ENCODE measurements around the gene ATN1.
A peak's percentile ranks its signal among the peaks of the same experiment; 100 is the strongest.

ATN1 gene

DNA sequence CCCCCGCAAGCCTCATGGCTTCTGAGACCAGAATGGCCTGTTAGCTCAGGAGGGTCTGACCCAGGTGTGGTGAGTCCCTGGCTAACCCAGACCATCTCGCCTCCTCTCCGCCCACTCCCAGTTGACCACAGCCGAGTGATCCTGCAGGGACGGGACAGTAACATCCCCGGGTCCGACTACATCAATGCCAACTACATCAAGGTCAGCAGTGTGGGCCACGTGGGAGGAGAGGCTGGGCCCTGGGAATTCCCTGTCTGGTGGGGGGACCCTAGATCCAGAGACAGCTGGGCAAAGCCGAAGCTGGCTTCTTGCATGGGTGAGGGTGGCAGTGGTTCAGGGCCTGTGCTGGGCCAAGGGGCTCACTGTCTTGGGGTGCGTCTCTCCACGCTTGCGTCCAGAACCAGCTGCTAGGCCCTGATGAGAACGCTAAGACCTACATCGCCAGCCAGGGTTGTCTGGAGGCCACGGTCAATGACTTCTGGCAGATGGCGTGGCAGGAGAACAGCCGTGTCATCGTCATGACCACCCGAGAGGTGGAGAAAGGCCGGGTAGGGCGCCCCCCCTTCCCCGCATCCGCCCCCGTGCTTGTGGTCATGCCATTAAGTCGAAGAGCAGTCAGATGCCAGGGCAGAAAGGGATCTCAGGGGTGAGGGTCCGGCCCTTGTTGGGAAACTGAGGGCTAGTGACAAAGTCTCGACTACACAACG lies 28.4 kb downstream of the ATN1 start:
- TF ChIP-seq, protein P1, sequence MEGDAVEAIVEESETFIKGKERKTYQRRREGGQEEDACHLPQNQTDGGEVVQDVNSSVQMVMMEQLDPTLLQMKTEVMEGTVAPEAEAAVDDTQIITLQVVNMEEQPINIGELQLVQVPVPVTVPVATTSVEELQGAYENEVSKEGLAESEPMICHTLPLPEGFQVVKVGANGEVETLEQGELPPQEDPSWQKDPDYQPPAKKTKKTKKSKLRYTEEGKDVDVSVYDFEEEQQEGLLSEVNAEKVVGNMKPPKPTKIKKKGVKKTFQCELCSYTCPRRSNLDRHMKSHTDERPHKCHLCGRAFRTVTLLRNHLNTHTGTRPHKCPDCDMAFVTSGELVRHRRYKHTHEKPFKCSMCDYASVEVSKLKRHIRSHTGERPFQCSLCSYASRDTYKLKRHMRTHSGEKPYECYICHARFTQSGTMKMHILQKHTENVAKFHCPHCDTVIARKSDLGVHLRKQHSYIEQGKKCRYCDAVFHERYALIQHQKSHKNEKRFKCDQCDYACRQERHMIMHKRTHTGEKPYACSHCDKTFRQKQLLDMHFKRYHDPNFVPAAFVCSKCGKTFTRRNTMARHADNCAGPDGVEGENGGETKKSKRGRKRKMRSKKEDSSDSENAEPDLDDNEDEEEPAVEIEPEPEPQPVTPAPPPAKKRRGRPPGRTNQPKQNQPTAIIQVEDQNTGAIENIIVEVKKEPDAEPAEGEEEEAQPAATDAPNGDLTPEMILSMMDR (IDR thresholded peaks at IDR 0.05), result no peak

DNA sequence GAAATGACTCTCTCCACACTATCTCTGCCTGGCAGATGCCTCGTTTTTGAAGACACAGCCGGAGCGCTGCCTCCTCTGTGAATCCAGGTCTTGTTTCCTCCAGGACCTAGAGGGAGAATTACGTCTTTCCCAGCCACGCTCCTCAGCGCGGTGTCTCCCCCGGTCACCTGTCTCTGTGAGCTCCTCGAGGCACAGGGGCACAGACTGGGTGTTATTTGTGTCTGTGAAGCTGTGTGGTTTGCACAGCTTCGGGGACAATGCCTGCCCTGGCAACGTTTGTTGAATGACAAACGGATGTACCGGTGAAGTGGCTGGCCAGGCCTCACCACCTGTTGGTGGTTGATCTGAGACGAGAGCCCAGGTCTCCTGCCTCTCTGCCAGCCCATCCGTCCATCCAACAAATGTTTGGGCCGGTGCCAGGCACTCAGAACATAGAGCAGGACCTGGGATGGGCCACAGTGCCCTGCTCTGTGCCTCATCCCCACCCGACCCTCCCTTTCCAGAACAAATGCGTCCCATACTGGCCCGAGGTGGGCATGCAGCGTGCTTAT lies 29.5 kb downstream of the ATN1 start:
- TF ChIP-seq, protein P1 (IDR thresholded peaks at IDR 0.05), result no peak
- H3K27me3 ChIP-seq, result no peaks in the 10 kb centered on the region
- H3K4me3 ChIP-seq (ENCODE audit: low read depth in 1 of 2, low read length in 1 of 2), result peak overlapping the region in 1 of 2 experiments; percentile 88
- peaks cover 92% of the 10 kb centered on the region for H3K36me3 ChIP-seq
- no peaks in the 10 kb centered on the region for H3K9me3 ChIP-seq
- peaks cover 83 to 97% of the 10 kb centered on the region in 2 experiments for H3K4me1 ChIP-seq (ENCODE audit: control insufficient read depth in 1 of 2, insufficient read depth in 1 of 2, low read depth in 1 of 2, low read length in 1 of 2)
- H3K27ac ChIP-seq, result peak overlapping the region; percentile 99

More for the DNA sequence above, 28.4 kb downstream of the ATN1 start:
- H3K27ac ChIP-seq, result peak overlapping the region; percentile 99
- H3K36me3 ChIP-seq, result peaks cover 88% of the 10 kb centered on the region
- no peaks in the 10 kb centered on the region for H3K27me3 ChIP-seq
- H3K9me3 ChIP-seq, result no peaks in the 10 kb centered on the region
- H3K4me3 ChIP-seq (ENCODE audit: low read depth in 1 of 2, low read length in 1 of 2), result peak overlapping the region in 1 of 2 experiments; percentile 88
- H3K4me1 ChIP-seq (ENCODE audit: control insufficient read depth in 1 of 2, insufficient read depth in 1 of 2, low read depth in 1 of 2, low read length in 1 of 2), result peaks cover 73 to 86% of the 10 kb centered on the region in 2 experiments

DNA sequence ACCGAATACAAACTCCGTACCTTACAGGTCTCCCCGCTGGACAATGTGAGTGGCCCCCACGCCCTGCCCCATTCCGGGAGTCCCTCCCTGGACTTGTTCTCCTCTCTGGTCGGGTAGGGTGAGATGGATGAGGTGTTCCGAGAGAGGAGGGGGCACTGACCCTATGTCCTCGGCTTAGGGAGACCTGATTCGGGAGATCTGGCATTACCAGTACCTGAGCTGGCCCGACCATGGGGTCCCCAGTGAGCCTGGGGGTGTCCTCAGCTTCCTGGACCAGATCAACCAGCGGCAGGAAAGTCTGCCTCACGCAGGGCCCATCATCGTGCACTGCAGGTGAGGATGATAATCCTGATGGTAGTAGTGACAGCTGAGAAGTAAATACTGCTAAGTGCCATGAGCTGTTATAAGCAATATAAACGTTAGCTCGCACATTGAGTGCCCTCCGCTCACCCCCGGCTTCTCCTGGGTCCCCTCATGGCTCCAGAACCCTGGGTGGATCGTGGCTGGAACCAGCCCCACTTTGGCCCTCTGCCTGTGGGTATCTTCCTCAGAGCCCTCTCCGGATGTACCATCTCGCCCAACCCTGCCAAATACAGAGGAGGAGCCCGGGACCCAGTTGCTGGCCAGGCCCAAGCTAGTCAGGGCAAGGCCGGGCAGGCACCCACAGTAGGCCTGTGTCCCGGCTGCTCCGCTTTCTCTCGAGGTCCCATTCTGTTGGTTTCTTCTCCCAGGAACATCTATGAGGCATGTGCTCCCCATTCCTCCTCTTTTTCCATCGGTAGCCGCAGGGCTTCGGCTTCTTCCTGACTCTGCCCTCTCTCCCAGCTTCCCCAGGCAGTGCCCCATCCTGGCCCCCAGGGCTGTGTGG lies 30.2 kb downstream of the ATN1 start:
- TF ChIP-seq, protein P1 (IDR thresholded peaks at IDR 0.05), result no peak
- peaks cover 85% of the 10 kb centered on the region for H3K36me3 ChIP-seq
- peaks cover 91 to 99% of the 10 kb centered on the region in 2 experiments for H3K4me1 ChIP-seq (ENCODE audit: control insufficient read depth in 1 of 2, insufficient read depth in 1 of 2, low read depth in 1 of 2, low read length in 1 of 2)
- no peaks in the 10 kb centered on the region for H3K9me3 ChIP-seq
- H3K4me3 ChIP-seq (ENCODE audit: low read depth in 1 of 2, low read length in 1 of 2), result peak overlapping the region; percentile 53 to 88
- H3K27ac ChIP-seq, result peak overlapping the region; percentile 99
- no peaks in the 10 kb centered on the region for H3K27me3 ChIP-seq

DNA sequence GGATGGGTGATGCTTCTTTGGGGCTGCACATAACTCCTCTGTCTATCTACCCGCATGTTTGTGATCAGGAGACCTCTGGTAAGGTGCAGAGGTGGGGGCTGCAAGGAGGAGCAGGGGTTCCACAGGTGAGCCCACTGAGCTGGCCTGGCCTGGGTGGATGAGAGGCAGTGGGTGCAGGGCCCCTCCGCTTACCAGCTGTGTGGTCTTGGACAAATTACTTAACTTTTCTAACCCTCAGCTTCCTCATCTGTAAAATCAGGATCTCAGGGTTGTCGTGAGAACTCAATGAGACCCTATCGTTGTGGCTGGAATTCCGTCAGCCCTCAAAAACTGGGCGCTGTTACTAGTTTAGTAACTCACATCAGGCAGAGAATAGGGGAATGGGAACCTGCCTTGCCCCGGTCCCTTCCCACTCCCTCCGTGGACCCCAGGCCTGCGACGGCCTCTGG lies 30.9 kb downstream of the ATN1 start:
- Histone ChIP-seq H3K27ac (peak overlapping the region; percentile 99), H3K4me1 (ENCODE audit: control insufficient read depth in 1 of 2, insufficient read depth in 1 of 2, low read depth in 1 of 2, low read length in 1 of 2) (peaks cover 94 to 97% of the 10 kb centered on the region in 2 experiments), H3K27me3 (no peaks in the 10 kb centered on the region), H3K9me3 (no peaks in the 10 kb centered on the region), H3K4me3 (ENCODE audit: low read depth in 1 of 2, low read length in 1 of 2) (peak overlapping the region; percentile 53 to 88), H3K36me3 (peaks cover 81% of the 10 kb centered on the region)
- TF ChIP-seq, protein P1 (IDR thresholded peaks at IDR 0.05), result no peak

DNA sequence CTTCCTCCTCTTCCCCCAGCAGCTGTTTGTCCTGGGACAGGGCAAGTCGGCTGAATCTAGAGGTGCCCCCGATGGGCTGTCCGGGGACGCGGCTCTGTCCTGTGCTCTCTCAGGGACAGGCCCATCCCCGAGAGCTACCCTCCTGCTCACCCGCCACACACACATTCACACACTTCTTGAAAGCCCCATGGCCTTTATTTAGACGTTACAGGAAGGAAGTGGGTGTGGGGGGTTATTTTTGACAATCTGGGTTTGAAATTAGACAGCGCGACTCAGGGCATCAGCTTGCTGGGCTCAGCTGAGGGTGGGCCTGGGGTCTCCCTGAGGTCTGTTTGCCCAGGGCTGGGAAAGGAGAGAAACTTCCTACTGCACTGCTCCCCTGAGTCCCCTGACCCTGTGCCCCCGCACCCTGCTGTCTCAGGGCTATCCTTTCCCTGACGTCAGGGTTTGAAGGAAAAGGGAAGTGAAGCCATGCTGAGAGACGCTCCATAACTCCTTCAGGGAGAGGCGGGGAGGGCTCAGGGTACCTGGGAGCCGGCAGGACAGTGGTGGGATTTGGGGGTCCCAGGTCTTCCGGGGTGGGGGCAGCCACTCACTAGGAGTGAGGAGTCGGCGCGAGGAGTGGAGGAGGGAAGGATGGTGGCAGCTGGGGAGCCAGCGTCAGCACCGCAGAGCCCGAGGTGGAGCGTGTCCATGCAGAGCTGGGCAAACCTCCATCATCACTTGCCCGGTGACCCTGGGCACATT lies 31.5 kb downstream of the ATN1 start:
- Histone ChIP-seq H3K4me1 (ENCODE audit: control insufficient read depth in 1 of 2, insufficient read depth in 1 of 2, low read depth in 1 of 2, low read length in 1 of 2) (peaks cover 91 to 100% of the 10 kb centered on the region in 2 experiments), H3K27me3 (no peaks in the 10 kb centered on the region), H3K27ac (peak overlapping the region; percentile 99), H3K9me3 (no peaks in the 10 kb centered on the region), H3K4me3 (ENCODE audit: low read depth in 1 of 2, low read length in 1 of 2) (peak overlapping the region; percentile 53 to 88), H3K36me3 (peaks cover 79% of the 10 kb centered on the region)
- TF ChIP-seq, protein P1 (IDR thresholded peaks at IDR 0.05), result peak; percentile 14
